Spleen (tissue), 7 donors: ENCODE data around the gene TXN2.

Experiments
- CTCF ChIP-seq, 11 experiments: fragments of 200-600 bp in 7 of 11; fragments of 450-650 bp in 4 of 11; sonication (generic) in 4 of 11; IDR thresholded peaks in 8 of 11; conservative IDR thresholded peaks in 3 of 11; 1 replicate in 7 of 11; 2 replicates in 4 of 11; pipeline versions ENCODE4 v1.4.0 to v1.8.0; 2016 to 2021; ENCODE audit warnings: antibody characterized with exemption in 11 of 11, inconsistent platforms in 4 of 11, mild to moderate bottlenecking in 1 of 11
- POLR2A ChIP-seq, 3 donors: fragments of 450-650 bp; IDR thresholded peaks; one replicate each; pipeline ENCODE4 v1.5.1; 2017; ENCODE audit warnings: antibody characterized with exemption in 3 of 3, mild to moderate bottlenecking in 1 of 3
- POLR2AphosphoS5 ChIP-seq, 3 donors: sonication (generic); formaldehyde crosslinking; IDR thresholded peaks; one replicate each; pipeline ENCODE4 v1.5.1; 2017; ENCODE audit warnings: antibody characterized with exemption in 3 of 3
- donor health status: DM: no; HTN: no; CAD: no; lungs with moderate emphysema.
- donor health status: DM: no; HTN: no; CAD: no.
- donor health status: DM: no; HTN: no; CAD: no.

GRCh38 chr22:36431977-36432376, 49.5 kb downstream of the TXN2 start:
- TF ChIP-seq POLR2A (IDR thresholded peaks at IDR 0.05) = no peak
- no peak for TF ChIP-seq CTCF (IDR thresholded peaks at IDR 0.05 in 8 of 11, conservative IDR thresholded peaks at IDR 0.05 in 3 of 11)
- TF ChIP-seq POLR2AphosphoS5 (IDR thresholded peaks at IDR 0.05) = no peak
